Ovary (tissue), 3 donors: ENCODE measurements around the gene MROH2A.

ENCODE experiments used
- CTCF ChIP-seq, 3 donors: fragments of 450-650 bp in 2 of 3; fragments of 200-600 bp in 1 of 3; IDR thresholded peaks; one replicate each; pipeline versions ENCODE4 v1.5.1 to v1.8.0; 2016 to 2022; ENCODE audit warnings: antibody characterized with exemption in 3 of 3, mild to moderate bottlenecking in 1 of 3
- POLR2A ChIP-seq: fragments of 450-650 bp; IDR thresholded peaks from one replicate; pipeline ENCODE4 v1.6.1; 2017; ENCODE audit warnings: antibody characterized with exemption, mild to moderate bottlenecking, moderate library complexity
- donor health status: DM: no; HTN: no; CAD: no.

- TF ChIP-seq CTCF (IDR thresholded peaks at IDR 0.05): no peak
- TF ChIP-seq POLR2A: no peak
These were observed 14.6 kb downstream of the MROH2A start for GRCh38 chr2:233792720-233793119.
